IPS-18c (cell line): ENCODE data around the gene ATP9A.

ENCODE experiments used
- H3K4me3 ChIP-seq: 2 replicates; pipeline ENCODE4 v1.7.0; 2013; ENCODE audit warnings: low read depth, mild to moderate bottlenecking, low read length, moderate library complexity; ENCODE audit not compliant: insufficient read depth
- H3K9me3 ChIP-seq: one replicate; pipeline ENCODE4 v1.6.1; 2013; ENCODE audit warnings: mild to moderate bottlenecking, low read length, moderate library complexity; ENCODE audit not compliant: control insufficient read depth, insufficient read depth

Gene ATP9A

GRCh38 chr20:51633430-51633829 is 134.8 kb downstream of the ATP9A start:
- H3K9me3 ChIP-seq, result peaks cover 2% of the 10 kb centered on the region
- no peak overlapping the region for H3K4me3 ChIP-seq

- Histone ChIP-seq H3K9me3 (peaks cover 2% of the 10 kb centered on the region), H3K4me3 (no peak overlapping the region)
Measured at GRCh38 chr20:51631953-51632352, 136.2 kb downstream of the ATP9A start.

- Histone ChIP-seq H3K4me3 (no peak overlapping the region), H3K9me3 (peaks cover 2% of the 10 kb centered on the region)
Measured at GRCh38 chr20:51631011-51631950, 136.9 kb downstream of the ATP9A start.

- no peak overlapping the region for H3K4me3 ChIP-seq
- H3K9me3 ChIP-seq, result peaks cover 2% of the 10 kb centered on the region
Measured at GRCh38 chr20:51629399-51630058, 138.7 kb downstream of the ATP9A start.

- Histone ChIP-seq H3K9me3 (peaks cover 2% of the 10 kb centered on the region), H3K4me3 (no peak overlapping the region)
Measured at GRCh38 chr20:51628533-51629398, 139.4 kb downstream of the ATP9A start.

GRCh38 chr20:51627586-51627985 is 140.6 kb downstream of the ATP9A start:
- H3K9me3 ChIP-seq, result no peaks in the 10 kb centered on the region
- H3K4me3 ChIP-seq, result no peak overlapping the region

GRCh38 chr20:51625105-51625504 is 143.1 kb downstream of the ATP9A start:
- Histone ChIP-seq H3K4me3 (no peak overlapping the region), H3K9me3 (no peaks in the 10 kb centered on the region)

GRCh38 chr20:51624157-51624731 is 143.9 kb downstream of the ATP9A start:
- H3K4me3 ChIP-seq, result no peak overlapping the region
- no peaks in the 10 kb centered on the region for H3K9me3 ChIP-seq

- Histone ChIP-seq H3K9me3 (no peaks in the 10 kb centered on the region), H3K4me3 (no peak overlapping the region)
Measured at GRCh38 chr20:51623255-51623654, 144.9 kb downstream of the ATP9A start.

GRCh38 chr20:51622004-51622874 is 146.0 kb downstream of the ATP9A start:
- Histone ChIP-seq H3K4me3 (no peak overlapping the region), H3K9me3 (no peaks in the 10 kb centered on the region)

- Histone ChIP-seq H3K9me3 (no peaks in the 10 kb centered on the region), H3K4me3 (no peak overlapping the region)
Measured at GRCh38 chr20:51620432-51620831, 147.8 kb downstream of the ATP9A start.

- Histone ChIP-seq H3K9me3 (no peaks in the 10 kb centered on the region), H3K4me3 (no peak overlapping the region)
Measured at GRCh38 chr20:51616060-51616459, 152.1 kb downstream of the ATP9A start.

- Histone ChIP-seq H3K9me3 (no peaks in the 10 kb centered on the region), H3K4me3 (no peak overlapping the region)
Measured at GRCh38 chr20:51614687-51615086, 153.5 kb downstream of the ATP9A start.

- no peak overlapping the region for H3K4me3 ChIP-seq
- H3K9me3 ChIP-seq, result no peaks in the 10 kb centered on the region
Measured at GRCh38 chr20:51613580-51613979, 154.6 kb downstream of the ATP9A start.

- Histone ChIP-seq H3K9me3 (no peaks in the 10 kb centered on the region), H3K4me3 (no peak overlapping the region)
Measured at GRCh38 chr20:51612896-51613295, 155.3 kb downstream of the ATP9A start.

GRCh38 chr20:51611625-51611890 is 156.6 kb downstream of the ATP9A start:
- no peak overlapping the region for H3K4me3 ChIP-seq
- H3K9me3 ChIP-seq, result no peaks in the 10 kb centered on the region
